Suprapubic skin (tissue), 4 donors: ENCODE measurements around the gene MZF1. TPM values are rescaled to one million over a fixed set of nuclear protein-coding genes. Genes with fewer than 3 reads are reported as not detected.
"Not testable (repeated sequence)": the region's sequence is repeated elsewhere in the genome, so short reads cannot be mapped to it uniquely, and the experiment has no call there.

ENCODE experiments used
- DNase-seq, 2 donors: peaks; one replicate each; pipeline ENCODE4 v3.0.0-alpha.2; 2019; ENCODE audit warnings: low spot score in 2 of 2
- H3K27ac ChIP-seq: fragments of 200-600 bp; sonication (generic); one replicate; pipeline ENCODE4 v1.5.1; 2019
- H3K27me3 ChIP-seq: fragments of 200-600 bp; sonication (generic); one replicate; pipeline ENCODE4 v1.5.1; 2019
- H3K36me3 ChIP-seq: fragments of 200-600 bp; sonication (generic); one replicate; pipeline ENCODE4 v1.5.1; 2019
- H3K4me1 ChIP-seq: fragments of 200-600 bp; sonication (generic); one replicate; pipeline ENCODE4 v1.5.1; 2019
- H3K4me3 ChIP-seq: fragments of 200-600 bp; sonication (generic); one replicate; pipeline ENCODE4 v1.5.1; 2019; ENCODE audit warnings: mild to moderate bottlenecking
- H3K9me3 ChIP-seq: fragments of 200-600 bp; sonication (generic); one replicate; pipeline ENCODE4 v1.5.1; 2019
- CTCF ChIP-seq, 2 donors: fragments of 200-600 bp in 1 of 2; fragments of 450-650 bp in 1 of 2; sonication (generic) in 1 of 2; IDR thresholded peaks; one replicate each; pipeline ENCODE4 v1.5.1; 2016 to 2019; ENCODE audit warnings: antibody characterized with exemption in 2 of 2, mild to moderate bottlenecking in 1 of 2, moderate library complexity in 1 of 2
- EP300 ChIP-seq: sonication (generic); formaldehyde crosslinking; IDR thresholded peaks from one replicate; pipeline ENCODE4 v1.6.1; 2017; ENCODE audit warnings: antibody characterized with exemption
- POLR2A ChIP-seq, 2 donors: fragments of 450-650 bp; IDR thresholded peaks; one replicate each; pipeline ENCODE4 v1.6.1; 2017; ENCODE audit warnings: antibody characterized with exemption in 2 of 2, mild to moderate bottlenecking in 2 of 2, moderate library complexity in 2 of 2
- POLR2AphosphoS5 ChIP-seq, 3 donors: sonication (generic); formaldehyde crosslinking; IDR thresholded peaks; one replicate each; pipeline ENCODE4 v1.6.1; 2017; ENCODE audit warnings: antibody characterized with exemption in 3 of 3
- WGBS: methylation state at CpG from one replicate; pipeline ENCODE4 v1.1.5; 2018; 5-methylcytosine and 5-hydroxymethylcytosine counted together
- total RNA-seq, 4 donors: library from RNA; depleted of rRNA; stranded (reverse); fragments of >200 nt; gene quantifications; one replicate each; pipeline ENCODE4 v1.1.0, GENCODE V29; 2016

MZF1 gene
- total RNA-seq, 4 donors from 2014 or later, result 29.0 to 53.2 (median 37.5) TPM

- TF ChIP-seq POLR2A (IDR thresholded peaks at IDR 0.05) (no peak), POLR2AphosphoS5 (IDR thresholded peaks at IDR 0.05) (no peak), EP300 (no peak)
- 0% methylated on average over 3 of the region's 92 CpGs for WGBS
- Histone ChIP-seq H3K4me3 (peak overlapping the region; percentile 97), H3K9me3 (no peaks in the 10 kb centered on the region), H3K4me1 (peaks cover 35% of the 10 kb centered on the region), H3K36me3 (peaks cover 28% of the 10 kb centered on the region), H3K27ac (peak overlapping the region; percentile 93), H3K27me3 (peaks cover under 1% of the 10 kb centered on the region)
- DNase-seq, result peak in 1 of 2 donors; percentile 67
Observed at GRCh38 chr19:58544591-58545285, 28.4 kb downstream of the MZF1 start.

- peak within 1 kb of the TSS; percentile 97 for H3K4me3 ChIP-seq
- peaks cover 7% of the 10 kb centered on the region for H3K27me3 ChIP-seq
- no peaks in the 10 kb centered on the region for H3K9me3 ChIP-seq
- TF ChIP-seq CTCF (IDR thresholded peaks at IDR 0.05), result no peak
- peak; percentile 64 to 92 (median 77) for TF ChIP-seq POLR2AphosphoS5 (IDR thresholded peaks at IDR 0.05)
- TF ChIP-seq POLR2A (IDR thresholded peaks at IDR 0.05), result peak; percentile 98 to 99
- TF ChIP-seq EP300, result no peak
- peaks cover 35% of the 10 kb centered on the region for H3K4me1 ChIP-seq
- peak; percentile 99 for DNase-seq
- WGBS, result 0% methylated on average over 27 of the region's 73 CpGs
- H3K27ac ChIP-seq, result peak within 1 kb of the TSS; percentile 93
- H3K36me3 ChIP-seq, result peaks cover 21% of the 10 kb centered on the region
Observed at GRCh38 chr19:58543826-58544590, 29.1 kb downstream of the MZF1 start, which contains the start of gene TRIM28. TRIM28 (plus strand) TSS chr19:58544064; CDS start chr19:58544758, 694 bp downstream.

DNA sequence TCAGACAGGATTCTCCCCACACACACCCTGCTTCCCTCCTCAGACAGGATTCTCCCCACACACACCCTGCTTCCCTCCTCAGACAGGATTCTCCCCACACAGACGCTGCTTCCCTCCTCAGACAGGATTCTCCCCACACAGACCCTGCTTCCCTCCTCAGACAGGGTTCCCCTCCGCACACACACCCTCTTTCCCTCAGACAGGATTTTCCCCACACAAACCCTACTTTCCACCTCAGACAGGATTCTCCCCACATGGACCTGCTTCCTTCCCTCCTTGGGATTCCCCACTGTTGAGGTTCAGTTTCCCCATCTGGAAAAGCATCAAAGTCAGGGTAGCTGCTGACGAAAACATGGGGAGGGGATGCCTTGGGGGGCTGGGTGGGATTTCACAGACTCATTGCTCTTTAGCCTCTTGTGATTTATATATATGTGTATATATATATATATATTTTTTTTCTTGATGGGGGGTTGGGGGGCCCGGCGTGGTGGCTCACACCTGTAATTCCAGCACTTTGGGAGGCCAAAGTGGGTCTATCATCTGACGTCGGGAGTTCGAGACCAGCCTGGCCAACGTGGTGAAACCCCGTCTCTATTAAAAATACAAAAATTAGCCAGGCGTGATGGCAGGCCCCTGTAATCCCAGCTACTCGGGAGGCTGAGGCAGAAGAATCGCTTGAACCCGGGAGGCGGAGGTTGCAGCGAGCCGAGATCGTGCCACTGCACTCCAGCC lies 30.3 kb downstream of the MZF1 start:
- peak overlapping the region; percentile 93 for H3K27ac ChIP-seq
- peak in 1 of 2 donors; percentile 56 for DNase-seq
- H3K27me3 ChIP-seq, result peaks cover 17% of the 10 kb centered on the region
- not testable (repeated sequence) for H3K9me3 ChIP-seq, H3K36me3 ChIP-seq
- 82% methylated on average over 18 of the region's 18 CpGs for WGBS
- H3K4me1 ChIP-seq, result peaks cover 46% of the 10 kb centered on the region
- H3K4me3 ChIP-seq, result peak overlapping the region; percentile 97

DNA sequence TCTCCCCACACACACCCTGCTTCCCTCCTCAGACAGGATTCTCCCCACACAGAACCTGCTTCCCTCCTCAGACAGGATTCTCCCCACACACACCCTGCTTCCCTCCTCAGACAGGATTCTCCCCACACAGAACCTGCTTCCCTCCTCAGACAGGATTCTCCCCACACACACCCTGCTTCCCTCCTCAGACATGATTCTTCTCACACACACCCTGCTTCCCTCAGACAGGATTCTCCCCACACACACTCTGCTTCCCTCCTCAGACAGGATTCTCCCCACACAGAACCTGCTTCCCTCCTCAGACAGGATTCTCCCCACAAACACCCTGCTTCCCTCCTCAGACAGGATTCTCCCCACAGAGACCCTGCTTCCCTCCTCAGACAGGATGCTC lies 34.0 kb downstream of the MZF1 start:
- H3K27ac ChIP-seq, H3K9me3 ChIP-seq, H3K36me3 ChIP-seq, DNase-seq, H3K4me3 ChIP-seq: not testable (repeated sequence)
- peaks cover 21% of the 10 kb centered on the region for H3K4me1 ChIP-seq
- peaks cover 27% of the 10 kb centered on the region for H3K27me3 ChIP-seq

- H3K27me3 ChIP-seq, result peaks cover 27% of the 10 kb centered on the region
- peak overlapping the region; percentile 51 for H3K4me3 ChIP-seq
- TF ChIP-seq CTCF (IDR thresholded peaks at IDR 0.05) (no peak), POLR2AphosphoS5 (IDR thresholded peaks at IDR 0.05) (no peak), POLR2A (IDR thresholded peaks at IDR 0.05) (no peak), EP300 (no peak)
- H3K36me3 ChIP-seq, result no peaks in the 10 kb centered on the region
- H3K9me3 ChIP-seq, result no peaks in the 10 kb centered on the region
- no peak overlapping the region for H3K27ac ChIP-seq
- DNase-seq, result peak in 1 of 2 donors; percentile 68
- peaks cover 20% of the 10 kb centered on the region for H3K4me1 ChIP-seq
- 3% methylated on average over 32 of the region's 55 CpGs for WGBS
Observed at GRCh38 chr19:58538257-58539168, 34.6 kb downstream of the MZF1 start.
